ENCODE results near the gene ZNF684.
"Not testable (repeated sequence)": the region's sequence is repeated elsewhere in the genome, so short reads cannot be mapped to it uniquely, and the experiment has no call there.

ZNF684 gene

GRCh38 chr1:40531381-40532061, at the start of gene ZNF684:
Gene ZNF684 (plus strand): TSS chr1:40531637. CDS start chr1:40533167, 1,530 bp downstream.
- peak; percentile 92 for DNase-seq

GRCh38 chr1:40495315-40495903, 36.0 kb upstream of the ZNF684 start:
- no peak for DNase-seq

- DNase-seq, result not testable (repeated sequence)
Observed at GRCh38 chr1:40502651-40503050, 28.8 kb upstream of the ZNF684 start.

- DNase-seq, result no peak
Observed at GRCh38 chr1:40507973-40508372, 23.5 kb upstream of the ZNF684 start.

- peak; percentile 72 for DNase-seq
Observed at GRCh38 chr1:40508375-40509341, 22.8 kb upstream of the ZNF684 start, which contains the start of gene EXO5. Gene EXO5 (plus strand): TSS chr1:40508767. CDS start chr1:40514545, 5,778 bp downstream.

GRCh38 chr1:40519517-40519916, 11.9 kb upstream of the ZNF684 start:
- DNase-seq, result no peak

GRCh38 chr1:40530735-40531380, 579 bp upstream of the ZNF684 start:
- DNase-seq, result no peak

- DNase-seq, result no peak
Observed at GRCh38 chr1:40532062-40532389, 589 bp downstream of the ZNF684 start.

- no peak for DNase-seq
Observed at GRCh38 chr1:40532844-40533424, 1.5 kb downstream of the ZNF684 start.

- DNase-seq, result no peak
Observed at GRCh38 chr1:40534589-40534988, 3.2 kb downstream of the ZNF684 start.

GRCh38 chr1:40535732-40536131, 4.3 kb downstream of the ZNF684 start:
- DNase-seq, result no peak

GRCh38 chr1:40539338-40539737, 7.9 kb downstream of the ZNF684 start:
- no peak for DNase-seq

GRCh38 chr1:40546957-40547356, 15.5 kb downstream of the ZNF684 start:
- DNase-seq, result no peak

GRCh38 chr1:40553017-40553416, 21.6 kb downstream of the ZNF684 start:
- DNase-seq, result no peak

GRCh38 chr1:40554807-40555206, 23.4 kb downstream of the ZNF684 start:
- DNase-seq, result not testable (repeated sequence)

GRCh38 chr1:40556121-40556520, 24.7 kb downstream of the ZNF684 start:
- no peak for DNase-seq

GRCh38 chr1:40558241-40558640, 26.8 kb downstream of the ZNF684 start:
- DNase-seq, result not testable (repeated sequence)

- DNase-seq, result no peak
Observed at GRCh38 chr1:40562185-40562584, 30.7 kb downstream of the ZNF684 start.

- DNase-seq, result no peak
Observed at GRCh38 chr1:40563266-40563665, 31.8 kb downstream of the ZNF684 start.

GRCh38 chr1:40564506-40564905, 33.1 kb downstream of the ZNF684 start:
- no peak for DNase-seq

GRCh38 chr1:40564913-40565312, 33.5 kb downstream of the ZNF684 start:
- DNase-seq, result no peak

GRCh38 chr1:40567825-40568224, 36.4 kb downstream of the ZNF684 start:
- DNase-seq, result no peak

GRCh38 chr1:40574805-40575204, 43.4 kb downstream of the ZNF684 start:
- DNase-seq, result not testable (repeated sequence)

All from NCI-H1092 (cell line).